GM18511 (cell line): ENCODE measurements around the gene IL17RA.

ENCODE experiments used
- ATAC-seq: cut with Tn5 transposase; IDR thresholded peaks from one replicate; pipeline ENCODE4 v1.9.1; 2021; ENCODE audit warnings: mild to moderate bottlenecking, moderate library complexity; ENCODE audit not compliant: unreplicated experiment

The IL17RA gene

GRCh38 chr22:17105143-17106129, 20.6 kb downstream of the IL17RA start:
- ATAC-seq: no peak

DNA sequence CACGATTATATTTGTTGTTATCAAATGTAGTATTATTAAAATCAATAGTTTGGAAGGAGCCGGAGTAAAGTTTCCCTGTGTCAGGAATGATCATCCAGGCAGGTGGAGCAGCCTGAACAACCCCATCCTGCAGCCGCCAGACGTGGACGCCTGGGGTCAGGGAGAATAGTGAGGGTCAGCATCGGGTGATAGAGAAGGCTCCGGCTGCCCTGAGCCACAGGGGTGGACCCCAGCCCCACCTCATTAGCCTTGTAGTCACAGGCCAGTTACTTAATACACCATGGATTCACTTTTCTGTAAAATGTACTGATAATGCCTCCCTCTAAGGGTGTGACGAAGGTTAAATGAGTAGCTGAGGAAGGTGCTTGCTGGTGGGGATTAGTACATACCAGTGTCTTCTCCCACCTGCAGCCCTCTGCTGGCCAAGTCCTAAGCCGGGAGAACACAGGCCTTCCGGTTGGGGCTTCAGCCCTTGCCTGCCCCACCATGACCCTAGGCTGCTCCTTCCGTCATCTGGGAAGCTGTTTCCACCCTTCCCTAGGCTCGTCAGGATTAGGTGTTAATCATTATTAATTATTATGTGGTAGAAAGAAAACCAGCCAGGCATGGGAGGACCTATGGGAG, 21.5 kb downstream of the IL17RA start:
- ATAC-seq: no peak

- ATAC-seq: no peak
These were observed 22.2 kb downstream of the IL17RA start for GRCh38 chr22:17106785-17107546.

DNA sequence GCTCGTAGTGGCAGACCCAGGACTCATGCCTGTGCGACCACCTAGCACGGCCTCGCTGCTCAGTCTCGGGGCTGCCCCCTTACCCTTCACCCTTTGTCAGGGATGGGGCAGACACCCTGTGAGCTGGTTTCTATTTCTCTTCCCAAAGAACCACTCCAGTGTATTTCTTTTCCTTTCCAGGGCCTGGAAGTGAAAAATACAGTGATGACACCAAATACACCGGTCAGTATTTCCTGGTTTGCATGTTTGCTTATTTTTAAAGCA, 22.7 kb downstream of the IL17RA start:
- ATAC-seq: no peak

DNA sequence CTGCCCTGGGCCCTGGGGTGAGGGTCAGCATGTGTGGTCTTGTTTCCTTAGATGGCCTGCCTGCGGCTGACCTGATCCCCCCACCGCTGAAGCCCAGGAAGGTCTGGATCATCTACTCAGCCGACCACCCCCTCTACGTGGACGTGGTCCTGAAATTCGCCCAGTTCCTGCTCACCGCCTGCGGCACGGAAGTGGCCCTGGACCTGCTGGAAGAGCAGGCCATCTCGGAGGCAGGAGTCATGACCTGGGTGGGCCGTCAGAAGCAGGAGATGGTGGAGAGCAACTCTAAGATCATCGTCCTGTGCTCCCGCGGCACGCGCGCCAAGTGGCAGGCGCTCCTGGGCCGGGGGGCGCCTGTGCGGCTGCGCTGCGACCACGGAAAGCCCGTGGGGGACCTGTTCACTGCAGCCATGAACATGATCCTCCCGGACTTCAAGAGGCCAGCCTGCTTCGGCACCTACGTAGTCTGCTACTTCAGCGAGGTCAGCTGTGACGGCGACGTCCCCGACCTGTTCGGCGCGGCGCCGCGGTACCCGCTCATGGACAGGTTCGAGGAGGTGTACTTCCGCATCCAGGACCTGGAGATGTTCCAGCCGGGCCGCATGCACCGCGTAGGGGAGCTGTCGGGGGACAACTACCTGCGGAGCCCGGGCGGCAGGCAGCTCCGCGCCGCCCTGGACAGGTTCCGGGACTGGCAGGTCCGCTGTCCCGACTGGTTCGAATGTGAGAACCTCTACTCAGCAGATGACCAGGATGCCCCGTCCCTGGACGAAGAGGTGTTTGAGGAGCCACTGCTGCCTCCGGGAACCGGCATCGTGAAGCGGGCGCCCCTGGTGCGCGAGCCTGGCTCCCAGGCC, 23.7 kb downstream of the IL17RA start:
- ATAC-seq: no peak

- no peak for ATAC-seq
These were observed 24.5 kb downstream of the IL17RA start for GRCh38 chr22:17109113-17109865.

DNA sequence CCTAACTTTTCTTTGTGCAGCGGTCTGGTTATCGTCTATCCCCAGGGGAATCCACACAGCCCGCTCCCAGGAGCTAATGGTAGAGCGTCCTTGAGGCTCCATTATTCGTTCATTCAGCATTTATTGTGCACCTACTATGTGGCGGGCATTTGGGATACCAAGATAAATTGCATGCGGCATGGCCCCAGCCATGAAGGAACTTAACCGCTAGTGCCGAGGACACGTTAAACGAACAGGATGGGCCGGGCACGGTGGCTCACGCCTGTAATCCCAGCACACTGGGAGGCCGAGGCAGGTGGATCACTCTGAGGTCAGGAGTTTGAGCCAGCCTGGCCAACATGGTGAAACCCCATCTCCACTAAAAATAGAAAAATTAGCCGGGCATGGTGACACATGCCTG, 25.2 kb downstream of the IL17RA start:
- no peak for ATAC-seq

- ATAC-seq: no peak
These were observed 26.2 kb downstream of the IL17RA start for GRCh38 chr22:17110791-17111550.

- no peak for ATAC-seq
These were observed 27.8 kb downstream of the IL17RA start for GRCh38 chr22:17112491-17113042.

- ATAC-seq: no peak
These were observed 28.8 kb downstream of the IL17RA start for GRCh38 chr22:17113600-17113999.

GRCh38 chr22:17114173-17114897, 29.5 kb downstream of the IL17RA start:
- ATAC-seq: no peak

DNA sequence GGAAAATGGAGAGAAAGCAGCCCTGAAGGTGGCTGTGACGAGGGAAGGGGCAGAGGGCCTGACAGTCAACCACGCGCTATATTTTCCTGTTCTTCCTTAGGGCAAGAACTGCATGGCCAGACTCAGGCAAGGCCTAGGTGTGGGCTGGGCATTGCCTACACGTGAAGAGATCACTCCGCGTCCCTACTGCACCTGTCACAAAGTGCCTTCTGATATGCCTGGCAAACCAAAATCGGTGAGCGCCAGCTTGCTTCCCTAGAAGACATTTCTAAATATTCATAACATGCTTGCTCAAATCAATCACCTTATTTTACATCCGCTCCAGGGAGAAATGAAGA, 30.1 kb downstream of the IL17RA start:
- ATAC-seq: no peak

DNA sequence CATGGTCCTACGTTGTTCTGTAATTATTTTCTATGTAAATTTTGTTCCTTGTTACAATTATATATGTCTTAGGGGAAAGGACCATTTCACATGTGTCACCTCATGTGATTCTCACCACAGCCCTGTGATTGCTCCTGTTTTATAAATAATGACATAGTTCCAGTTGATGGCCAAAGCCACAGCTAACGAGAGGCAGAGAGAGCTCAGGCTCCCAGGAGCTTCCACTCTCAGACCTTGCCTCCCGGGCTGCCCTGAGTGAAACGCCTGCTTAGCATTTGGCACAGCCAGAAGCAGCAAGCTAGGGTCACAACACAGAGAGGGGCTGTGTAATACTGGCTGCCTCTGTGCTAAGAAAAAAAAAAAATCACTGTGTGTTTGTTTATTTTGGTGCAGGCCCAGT, 30.4 kb downstream of the IL17RA start:
- no peak for ATAC-seq

DNA sequence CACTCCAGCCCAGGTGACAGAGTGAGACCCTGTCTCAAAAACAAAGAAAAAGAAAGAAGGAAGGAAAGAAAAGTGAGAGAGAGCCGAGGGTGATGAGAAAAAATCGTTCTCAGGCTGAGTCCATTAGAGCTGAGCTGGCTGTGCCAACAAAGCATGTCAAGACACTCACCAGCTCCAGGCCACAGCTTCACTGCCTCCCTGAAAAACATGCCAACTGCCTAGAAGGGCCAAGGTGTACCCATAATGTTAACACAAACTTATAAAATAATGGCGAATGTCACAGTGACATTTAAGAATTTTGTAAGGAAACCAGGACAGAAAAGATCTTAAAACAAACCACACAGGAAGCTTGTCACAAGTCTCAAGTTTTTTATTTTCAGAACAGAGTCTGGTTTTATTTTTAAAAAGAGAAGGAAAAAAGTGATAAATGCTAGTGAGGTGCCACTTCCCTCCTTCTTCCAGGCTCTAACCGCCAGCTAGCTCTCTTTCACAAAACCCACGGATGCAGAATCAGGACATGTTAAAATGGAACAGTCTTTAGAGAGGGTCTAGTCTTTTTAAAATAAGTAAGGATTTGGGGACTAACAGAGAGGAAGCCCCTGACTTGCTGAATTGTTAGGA, 31.3 kb downstream of the IL17RA start:
- no peak for ATAC-seq

GRCh38 chr22:17116572-17117330, 32.0 kb downstream of the IL17RA start:
- no peak for ATAC-seq

GRCh38 chr22:17117400-17117799, 32.6 kb downstream of the IL17RA start:
- ATAC-seq: no peak

GRCh38 chr22:17117890-17118289, 33.1 kb downstream of the IL17RA start:
- no peak for ATAC-seq
